GM12892 (cell line): ENCODE results near the gene ANKLE2.

Source experiments
- POLR2A ChIP-seq: IDR thresholded peaks from 2 replicates; pipeline ENCODE4 v1.6.1; 2011; ENCODE audit warnings: low read depth, low read length, control low read depth
- POLR2AphosphoS5 ChIP-seq: IDR thresholded peaks from 2 replicates; pipeline ENCODE4 v1.6.1; 2011; ENCODE audit warnings: low read depth, low read length, control low read depth

DNA sequence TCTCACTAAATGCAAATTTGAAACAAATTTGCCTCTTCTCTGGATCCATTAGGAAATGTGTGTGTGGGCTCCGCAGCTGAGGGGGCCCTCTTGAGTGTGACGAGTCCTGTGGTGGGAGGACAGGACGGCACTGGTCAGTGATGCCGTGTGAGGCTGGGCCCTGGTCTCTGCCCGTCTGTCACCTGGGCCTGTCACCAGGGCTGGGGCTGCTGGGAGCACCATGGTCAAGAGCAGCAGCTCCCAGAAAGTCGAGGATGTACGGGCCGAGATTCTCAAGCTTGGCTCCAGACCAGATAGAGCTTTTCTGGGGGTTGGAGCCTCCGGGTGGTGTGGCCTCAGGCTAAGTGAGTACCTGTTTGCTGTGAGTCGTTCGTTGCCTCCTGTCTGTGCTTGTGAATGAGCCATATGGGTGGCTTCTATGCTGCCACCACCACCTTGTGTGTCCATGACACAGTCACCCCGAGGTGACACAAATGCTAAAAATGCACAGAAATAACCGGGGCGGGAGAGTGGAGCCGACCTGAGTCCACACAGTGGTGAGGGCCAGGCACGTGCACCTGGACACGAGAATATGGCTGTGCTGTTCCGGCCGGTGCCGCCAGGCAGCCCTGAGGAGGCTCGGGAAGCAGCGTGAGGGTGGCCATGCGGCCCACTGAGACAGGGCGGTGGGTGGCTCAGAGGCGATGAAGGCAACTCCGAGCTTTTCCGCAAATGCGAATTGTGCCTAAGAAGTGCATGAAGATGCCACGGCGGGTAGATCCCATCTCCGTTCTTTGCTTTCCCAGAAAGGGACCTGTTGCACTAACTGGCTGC lies 42.3 kb downstream of the ANKLE2 start:
- TF ChIP-seq POLR2AphosphoS5: no peak; the same call in 1 of the 2 replicates
- no peak for TF ChIP-seq POLR2A
